Measurements from ENCODE around the gene MB.

- TF ChIP-seq CTCF (IDR thresholded peaks at IDR 0.05; ENCODE audit: insufficient read depth, low read length) (no peak), REST (IDR thresholded peaks at IDR 0.05; ENCODE audit: insufficient replicate concordance, low read depth) (no peak)
Measured at GRCh38 chr22:35614404-35614803, 2.7 kb downstream of the MB start.
